GM12872 (cell line): ENCODE data around the gene SMARCAL1.
A peak's percentile ranks its signal among the peaks of the same experiment; 100 is the strongest.

Experiments
- TF ChIP-seq, protein P1 (sequence below): IDR thresholded peaks from 3 replicates; pipeline ENCODE4 v1.5.1; 2011; ENCODE audit warnings: low read depth, mild to moderate bottlenecking, low read length, moderate library complexity; ENCODE audit not compliant: insufficient read depth

Gene SMARCAL1

GRCh38 chr2:216507220-216508160 lies 95.2 kb downstream of the SMARCAL1 start:
- TF ChIP-seq, protein P1, sequence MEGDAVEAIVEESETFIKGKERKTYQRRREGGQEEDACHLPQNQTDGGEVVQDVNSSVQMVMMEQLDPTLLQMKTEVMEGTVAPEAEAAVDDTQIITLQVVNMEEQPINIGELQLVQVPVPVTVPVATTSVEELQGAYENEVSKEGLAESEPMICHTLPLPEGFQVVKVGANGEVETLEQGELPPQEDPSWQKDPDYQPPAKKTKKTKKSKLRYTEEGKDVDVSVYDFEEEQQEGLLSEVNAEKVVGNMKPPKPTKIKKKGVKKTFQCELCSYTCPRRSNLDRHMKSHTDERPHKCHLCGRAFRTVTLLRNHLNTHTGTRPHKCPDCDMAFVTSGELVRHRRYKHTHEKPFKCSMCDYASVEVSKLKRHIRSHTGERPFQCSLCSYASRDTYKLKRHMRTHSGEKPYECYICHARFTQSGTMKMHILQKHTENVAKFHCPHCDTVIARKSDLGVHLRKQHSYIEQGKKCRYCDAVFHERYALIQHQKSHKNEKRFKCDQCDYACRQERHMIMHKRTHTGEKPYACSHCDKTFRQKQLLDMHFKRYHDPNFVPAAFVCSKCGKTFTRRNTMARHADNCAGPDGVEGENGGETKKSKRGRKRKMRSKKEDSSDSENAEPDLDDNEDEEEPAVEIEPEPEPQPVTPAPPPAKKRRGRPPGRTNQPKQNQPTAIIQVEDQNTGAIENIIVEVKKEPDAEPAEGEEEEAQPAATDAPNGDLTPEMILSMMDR = no peak

GRCh38 chr2:216508229-216508628 lies 95.9 kb downstream of the SMARCAL1 start:
- TF ChIP-seq, protein P1 = no peak

GRCh38 chr2:216516730-216517350 lies 104.6 kb downstream of the SMARCAL1 start:
- TF ChIP-seq, protein P1 = peak; percentile 51; the same call in 2 of the 3 replicates

- TF ChIP-seq, protein P1 = no peak
Measured at GRCh38 chr2:216517447-216518225, 105.4 kb downstream of the SMARCAL1 start.

DNA sequence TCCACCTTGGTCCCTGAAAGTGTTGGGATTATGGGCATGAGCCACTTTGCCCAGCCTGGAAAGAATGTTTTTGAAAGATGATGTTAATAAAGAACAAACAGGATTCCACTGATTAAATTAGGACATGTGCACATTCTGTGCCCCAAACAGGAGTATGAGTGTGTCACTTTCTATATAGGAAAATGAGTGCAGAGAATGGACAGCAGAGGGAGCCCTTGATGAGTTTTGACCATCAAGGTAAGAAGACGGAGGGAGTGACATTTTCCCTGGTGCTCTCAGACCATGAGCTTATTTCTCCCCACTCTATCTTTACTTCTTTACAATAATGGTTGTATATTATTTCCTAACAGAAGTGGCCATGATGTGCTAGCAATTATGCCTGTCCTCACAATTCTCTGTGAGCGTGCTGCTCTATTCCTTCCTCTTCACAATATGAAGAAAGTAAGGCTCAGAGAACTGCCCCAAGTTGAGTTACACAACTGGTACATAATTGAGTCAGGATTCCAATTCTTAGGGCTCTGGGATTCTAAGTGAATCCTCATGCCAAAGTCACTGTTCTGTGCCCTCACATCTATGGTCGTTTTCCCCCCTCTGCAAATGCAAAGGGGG lies 107.0 kb downstream of the SMARCAL1 start:
- TF ChIP-seq, protein P1 = peak; percentile 75

DNA sequence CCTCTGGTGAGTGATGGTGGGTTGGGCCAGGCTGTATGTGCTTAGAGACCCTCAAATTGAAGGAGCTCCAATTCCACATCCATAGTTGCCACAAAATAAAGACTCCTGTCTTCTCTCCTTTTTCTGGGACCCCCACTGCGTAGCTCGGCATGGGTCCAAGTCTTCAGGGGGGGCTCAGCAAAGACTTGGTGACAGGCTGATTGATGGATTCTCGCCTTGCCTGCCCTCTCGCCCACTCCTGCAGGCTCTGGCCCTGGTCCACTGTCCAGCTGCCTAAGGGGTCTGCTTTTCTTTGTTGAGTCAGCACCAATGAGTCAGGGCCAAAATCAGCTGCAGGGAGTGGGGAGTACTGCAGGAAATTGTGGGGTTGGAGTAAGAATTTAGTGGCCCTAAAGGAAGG lies 107.8 kb downstream of the SMARCAL1 start:
- TF ChIP-seq, protein P1 = no peak
